Hepatocyte (in vitro differentiated cells): Measurements from ENCODE around the gene ATP6AP1. TPM values are rescaled to one million over a fixed set of nuclear protein-coding genes. Genes with fewer than 3 reads are reported as not detected.

Experiments used
- DNase-seq: peaks from one replicate; pipeline ENCODE4 v3.0.0-alpha.2; 2016; ENCODE audit warnings: low spot score
- H2AFZ ChIP-seq: fragments of 200-600 bp; sonication (generic); 2 replicates; pipeline ENCODE4 v1.6.0; 2016; ENCODE audit warnings: antibody characterized with exemption, mild to moderate bottlenecking
- H3K27ac ChIP-seq: fragments of 200-600 bp; sonication (generic); 2 replicates; pipeline ENCODE4 v1.5.1; 2016; ENCODE audit warnings: mild to moderate bottlenecking
- H3K27me3 ChIP-seq: fragments of 200-600 bp; sonication (generic); 2 replicates; pipeline ENCODE4 v1.6.1; 2016
- H3K36me3 ChIP-seq: fragments of 200-600 bp; sonication (generic); replicated peaks from 2 replicates; pipeline ENCODE4 v1.5.1; 2016; ENCODE audit warnings: low read depth; ENCODE audit not compliant: insufficient read depth
- H3K4me1 ChIP-seq: fragments of 200-600 bp; sonication (generic); 2 replicates; pipeline ENCODE4 v1.5.1; 2016; ENCODE audit warnings: mild to moderate bottlenecking, moderate library complexity; ENCODE audit not compliant: insufficient read depth
- H3K4me2 ChIP-seq: fragments of 200-600 bp; sonication (generic); 2 replicates; pipeline ENCODE4 v1.6.0; 2016
- H3K4me3 ChIP-seq: fragments of 200-600 bp; sonication (generic); 2 replicates; pipeline ENCODE4 v1.5.1; 2016; ENCODE audit warnings: mild to moderate bottlenecking
- H3K79me2 ChIP-seq: fragments of 200-600 bp; sonication (generic); 2 replicates; pipeline ENCODE4 v1.6.0; 2017; ENCODE audit warnings: mild to moderate bottlenecking
- H3K9me2 ChIP-seq: fragments of 200-600 bp; sonication (generic); replicated peaks from 2 replicates; pipeline ENCODE4 v1.6.0; 2017; ENCODE audit warnings: mild to moderate bottlenecking; ENCODE audit not compliant: insufficient read depth
- H3K9me3 ChIP-seq: fragments of 200-600 bp; sonication (generic); 2 replicates; pipeline ENCODE4 v1.5.1; 2016; ENCODE audit warnings: low read depth, mild to moderate bottlenecking
- H4K20me1 ChIP-seq: fragments of 200-600 bp; sonication (generic); 2 replicates; pipeline ENCODE4 v1.6.0; 2016; ENCODE audit warnings: mild to moderate bottlenecking; ENCODE audit not compliant: insufficient read depth, poor library complexity, severe bottlenecking
- EZH2 ChIP-seq: fragments of 200-600 bp; sonication (generic); IDR thresholded peaks from 2 replicates; pipeline ENCODE4 v1.6.1; 2016; ENCODE audit warnings: antibody characterized with exemption, mild to moderate bottlenecking, borderline replicate concordance
- EZH2phosphoT487 ChIP-seq: fragments of 200-600 bp; sonication (generic); IDR thresholded peaks from one replicate; pipeline ENCODE4 v1.6.1; 2018; ENCODE audit warnings: antibody characterized with exemption, mild to moderate bottlenecking, low read depth, moderate library complexity; ENCODE audit not compliant: unreplicated experiment, severe bottlenecking
- WGBS: methylation state at CpG from one replicate; pipeline ENCODE4 v1.1.6; 2016; ENCODE audit warnings: low lambda C conversion rate; ENCODE audit errors: missing lambda C conversion rate; 5-methylcytosine and 5-hydroxymethylcytosine counted together
- polyA plus RNA-seq: library from polyadenylated mRNA; unstranded; fragments of >200 nt; fragmentation: Nextera tagmentation; extraction: Ambion mirVana; gene quantifications from 2 replicates; pipeline ENCODE4 v1.2.1, GENCODE V29; 2016
- total RNA-seq: library from RNA; depleted of rRNA; stranded (reverse); fragments of >200 nt; gene quantifications from 2 replicates; pipeline ENCODE4 v1.2.3, GENCODE V29; 2014
- TF ChIP-seq, protein P1 (sequence below): fragments of 200-600 bp; sonication (generic); IDR thresholded peaks from 2 replicates; pipeline ENCODE4 v1.5.1; 2016; ENCODE audit warnings: antibody characterized with exemption, mild to moderate bottlenecking; ENCODE audit not compliant: poor library complexity

The ATP6AP1 gene
- total and polyA plus RNA-seq, 2 experiments from 2014 or later: 131 to 268 TPM

DNA sequence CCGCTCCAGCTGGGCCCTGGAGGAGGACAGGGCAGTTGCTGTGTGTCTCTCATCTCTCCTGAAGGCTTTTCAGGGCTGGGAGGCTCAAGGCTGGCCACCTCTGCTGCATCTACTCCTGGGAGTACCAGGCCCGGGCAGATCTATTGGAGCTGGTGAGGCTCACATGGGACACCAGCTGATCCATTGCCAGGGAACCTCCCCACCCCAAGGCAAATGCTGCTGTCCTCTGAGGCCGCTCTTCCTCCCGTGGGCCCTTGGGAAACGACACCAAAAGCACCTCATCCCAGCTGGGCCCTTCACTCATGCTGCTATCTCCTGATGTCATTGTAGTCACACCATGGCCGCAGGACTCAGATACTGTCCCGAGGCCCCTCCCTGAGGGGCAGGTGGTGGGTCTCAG is 54.3 kb downstream of the ATP6AP1 start:
- Histone ChIP-seq H3K27me3 (no peaks in the 10 kb centered on the region), H3K36me3 (no peaks in the 10 kb centered on the region), H3K27ac (no peak overlapping the region), H3K4me2 (no peak overlapping the region), H3K9me3 (no peaks in the 10 kb centered on the region), H3K9me2 (no peaks in the 10 kb centered on the region), H3K4me1 (no peaks in the 10 kb centered on the region), H3K79me2 (peaks cover 3% of the 10 kb centered on the region), H2AFZ (no peak overlapping the region), H3K4me3 (no peak overlapping the region), H4K20me1 (no peaks in the 10 kb centered on the region)
- WGBS: 79% methylated on average over 7 of the region's 7 CpGs
- DNase-seq: no peak
- TF ChIP-seq EZH2 (no peak), EZH2phosphoT487 (no peak)
- TF ChIP-seq, protein P1, sequence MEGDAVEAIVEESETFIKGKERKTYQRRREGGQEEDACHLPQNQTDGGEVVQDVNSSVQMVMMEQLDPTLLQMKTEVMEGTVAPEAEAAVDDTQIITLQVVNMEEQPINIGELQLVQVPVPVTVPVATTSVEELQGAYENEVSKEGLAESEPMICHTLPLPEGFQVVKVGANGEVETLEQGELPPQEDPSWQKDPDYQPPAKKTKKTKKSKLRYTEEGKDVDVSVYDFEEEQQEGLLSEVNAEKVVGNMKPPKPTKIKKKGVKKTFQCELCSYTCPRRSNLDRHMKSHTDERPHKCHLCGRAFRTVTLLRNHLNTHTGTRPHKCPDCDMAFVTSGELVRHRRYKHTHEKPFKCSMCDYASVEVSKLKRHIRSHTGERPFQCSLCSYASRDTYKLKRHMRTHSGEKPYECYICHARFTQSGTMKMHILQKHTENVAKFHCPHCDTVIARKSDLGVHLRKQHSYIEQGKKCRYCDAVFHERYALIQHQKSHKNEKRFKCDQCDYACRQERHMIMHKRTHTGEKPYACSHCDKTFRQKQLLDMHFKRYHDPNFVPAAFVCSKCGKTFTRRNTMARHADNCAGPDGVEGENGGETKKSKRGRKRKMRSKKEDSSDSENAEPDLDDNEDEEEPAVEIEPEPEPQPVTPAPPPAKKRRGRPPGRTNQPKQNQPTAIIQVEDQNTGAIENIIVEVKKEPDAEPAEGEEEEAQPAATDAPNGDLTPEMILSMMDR: no peak

DNA sequence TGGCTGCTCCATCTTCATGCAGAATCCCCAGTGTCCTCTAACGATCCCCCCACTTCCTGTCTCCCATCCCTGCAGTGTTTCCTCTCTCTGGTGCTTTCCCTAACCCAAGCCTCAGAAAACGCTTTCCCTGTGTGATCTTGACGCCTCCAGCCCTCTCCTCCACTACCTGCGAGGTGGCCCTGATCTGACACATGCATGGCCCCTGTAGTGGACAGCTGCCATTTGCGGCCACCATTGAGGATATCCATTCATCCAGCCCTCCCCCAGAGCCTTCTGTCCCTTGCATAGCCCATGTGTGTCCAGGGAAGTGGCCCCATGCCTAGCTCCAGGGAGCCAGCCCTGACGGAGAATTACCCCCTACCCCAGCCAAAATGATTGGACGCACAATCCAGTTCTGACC is 54.8 kb downstream of the ATP6AP1 start:
- WGBS: 81% methylated on average over 7 of the region's 7 CpGs
- no peak overlapping the region for H3K27ac ChIP-seq
- H3K27me3 ChIP-seq: no peaks in the 10 kb centered on the region
- no peaks in the 10 kb centered on the region for H4K20me1 ChIP-seq
- no peak for DNase-seq
- no peaks in the 10 kb centered on the region for H3K36me3 ChIP-seq
- peaks cover 3% of the 10 kb centered on the region for H3K79me2 ChIP-seq
- no peaks in the 10 kb centered on the region for H3K9me2 ChIP-seq
- H3K4me3 ChIP-seq: no peak overlapping the region
- no peaks in the 10 kb centered on the region for H3K4me1 ChIP-seq
- TF ChIP-seq, protein P1: no peak
- no peak for TF ChIP-seq EZH2phosphoT487
- no peak for TF ChIP-seq EZH2
- no peak overlapping the region for H2AFZ ChIP-seq
- no peak overlapping the region for H3K4me2 ChIP-seq
- no peaks in the 10 kb centered on the region for H3K9me3 ChIP-seq

DNA sequence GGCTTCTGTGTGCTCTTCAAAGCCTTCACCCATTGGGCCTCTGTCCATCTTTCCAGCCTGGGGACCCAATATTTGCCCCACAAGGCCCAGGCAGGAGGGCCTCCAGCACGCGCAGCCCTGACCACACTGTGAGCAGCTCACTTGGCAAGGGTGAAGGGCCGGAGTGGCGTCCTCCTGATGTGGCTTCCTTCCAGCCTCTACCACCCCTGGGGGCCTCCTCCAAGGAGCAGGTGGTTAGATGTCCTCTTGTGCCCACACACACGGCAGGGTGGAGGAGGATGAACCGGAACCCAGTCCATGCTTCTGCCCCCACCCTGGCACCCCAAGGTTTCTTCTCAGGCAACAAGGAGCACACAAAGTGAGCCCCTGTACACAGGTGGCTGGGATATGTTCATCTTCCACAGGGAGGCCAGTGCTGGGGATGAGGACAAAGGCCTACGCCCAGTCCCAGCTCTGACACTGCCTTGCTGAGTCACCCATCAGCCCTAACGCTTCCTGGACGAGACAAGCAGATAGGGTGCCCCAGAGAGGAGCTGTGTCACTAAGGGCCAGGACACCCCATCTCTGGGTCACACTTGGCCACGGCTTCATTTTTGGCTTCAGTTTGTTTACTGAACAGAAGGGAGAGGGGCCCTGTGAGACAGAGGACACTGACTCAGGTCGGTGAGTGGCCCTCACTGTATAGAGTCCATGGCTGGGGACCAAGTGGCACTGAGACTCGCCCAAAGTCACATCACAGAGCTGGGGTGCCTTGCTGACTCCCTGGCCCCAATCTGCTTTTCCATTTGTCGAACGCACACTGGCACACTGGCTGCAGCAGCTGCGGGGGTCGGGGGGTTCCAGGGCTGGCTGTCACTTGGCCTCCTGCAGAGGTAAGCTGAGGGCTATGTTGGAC is 56.0 kb downstream of the ATP6AP1 start:
- H4K20me1 ChIP-seq: no peaks in the 10 kb centered on the region
- 90% methylated on average over 16 of the region's 16 CpGs for WGBS
- H3K36me3 ChIP-seq: no peaks in the 10 kb centered on the region
- peaks cover 5% of the 10 kb centered on the region for H3K79me2 ChIP-seq
- no peak overlapping the region for H2AFZ ChIP-seq
- DNase-seq: peak; percentile 40
- H3K9me3 ChIP-seq: no peaks in the 10 kb centered on the region
- H3K27ac ChIP-seq: no peak overlapping the region
- H3K4me1 ChIP-seq: peaks cover 2% of the 10 kb centered on the region
- no peaks in the 10 kb centered on the region for H3K9me2 ChIP-seq
- H3K4me3 ChIP-seq: no peak overlapping the region
- H3K27me3 ChIP-seq: no peaks in the 10 kb centered on the region
- TF ChIP-seq EZH2 (no peak), EZH2phosphoT487 (no peak)
- TF ChIP-seq, protein P1: no peak
- no peak overlapping the region for H3K4me2 ChIP-seq
